ENCODE results near the gene TMEM219.
"Not testable (repeated sequence)": the region's sequence is repeated elsewhere in the genome, so short reads cannot be mapped to it uniquely, and the experiment has no call there.

TMEM219 gene

DNA sequence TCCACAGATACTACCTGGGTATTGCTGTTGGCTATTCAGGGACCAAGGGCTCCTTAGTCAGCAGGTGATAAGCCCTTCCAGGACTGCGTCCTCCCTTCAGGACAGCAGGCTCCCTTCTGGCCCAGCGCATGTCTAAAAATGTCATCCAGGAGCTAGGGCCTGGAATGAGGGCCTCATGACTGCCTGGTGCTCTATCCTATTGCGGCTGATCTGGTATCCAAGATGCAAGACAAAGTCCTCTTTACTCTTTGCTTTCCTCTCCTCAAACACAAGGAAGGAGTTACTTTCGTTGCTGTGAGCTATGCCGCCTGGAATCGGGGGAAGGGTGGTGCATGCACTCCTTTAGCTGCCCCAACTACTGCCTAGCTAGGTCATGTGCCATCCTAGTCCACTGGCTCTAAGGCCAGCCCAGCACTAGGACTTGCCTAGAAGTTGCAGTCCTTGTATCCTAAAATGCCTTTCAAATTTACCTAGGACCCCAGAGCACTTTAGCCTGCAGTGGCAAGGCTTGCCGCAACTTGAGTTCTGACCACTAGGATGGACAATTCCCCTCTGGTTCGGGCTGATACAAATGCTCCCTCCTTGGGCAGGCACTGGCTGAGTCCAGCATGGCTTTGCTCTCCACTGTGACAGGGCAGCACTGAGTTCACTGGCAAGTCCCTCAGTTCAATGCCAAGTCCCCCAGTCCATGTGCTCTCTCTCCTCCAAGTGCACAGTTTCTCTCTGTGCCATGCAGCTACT is 10.1 kb upstream of the TMEM219 start:
- TF ChIP-seq, protein P1, sequence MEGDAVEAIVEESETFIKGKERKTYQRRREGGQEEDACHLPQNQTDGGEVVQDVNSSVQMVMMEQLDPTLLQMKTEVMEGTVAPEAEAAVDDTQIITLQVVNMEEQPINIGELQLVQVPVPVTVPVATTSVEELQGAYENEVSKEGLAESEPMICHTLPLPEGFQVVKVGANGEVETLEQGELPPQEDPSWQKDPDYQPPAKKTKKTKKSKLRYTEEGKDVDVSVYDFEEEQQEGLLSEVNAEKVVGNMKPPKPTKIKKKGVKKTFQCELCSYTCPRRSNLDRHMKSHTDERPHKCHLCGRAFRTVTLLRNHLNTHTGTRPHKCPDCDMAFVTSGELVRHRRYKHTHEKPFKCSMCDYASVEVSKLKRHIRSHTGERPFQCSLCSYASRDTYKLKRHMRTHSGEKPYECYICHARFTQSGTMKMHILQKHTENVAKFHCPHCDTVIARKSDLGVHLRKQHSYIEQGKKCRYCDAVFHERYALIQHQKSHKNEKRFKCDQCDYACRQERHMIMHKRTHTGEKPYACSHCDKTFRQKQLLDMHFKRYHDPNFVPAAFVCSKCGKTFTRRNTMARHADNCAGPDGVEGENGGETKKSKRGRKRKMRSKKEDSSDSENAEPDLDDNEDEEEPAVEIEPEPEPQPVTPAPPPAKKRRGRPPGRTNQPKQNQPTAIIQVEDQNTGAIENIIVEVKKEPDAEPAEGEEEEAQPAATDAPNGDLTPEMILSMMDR (IDR thresholded peaks at IDR 0.05; ENCODE audit: low read depth, low read length): peak; percentile 12
- no peak overlapping the region for H3K4me3 ChIP-seq (replicated peaks in 1 of 2; ENCODE audit: low read depth in 2 of 2, low read length in 2 of 2)
- DNase-seq (ENCODE audit: low read depth in 2 of 2): no peak

DNA sequence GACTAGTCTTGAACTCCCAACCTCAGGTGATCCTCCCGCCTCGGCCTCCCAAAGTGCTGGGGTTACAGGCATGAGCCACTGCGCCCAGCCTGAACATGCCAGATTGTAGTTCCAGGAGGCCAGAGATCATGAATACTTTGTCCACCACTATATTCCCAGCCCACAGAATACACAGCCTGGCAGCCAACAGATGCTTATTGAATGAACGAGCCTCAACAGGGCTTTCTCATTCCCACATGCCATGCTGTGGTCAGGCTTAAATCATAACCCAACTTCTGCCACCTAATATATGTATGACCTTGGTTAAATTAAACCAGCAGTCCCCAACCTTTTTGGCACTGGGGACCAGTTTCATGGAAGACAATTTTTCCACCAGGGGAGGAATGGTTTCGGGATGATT is 3.1 kb upstream of the TMEM219 start:
- no peak for DNase-seq (ENCODE audit: low read depth in 2 of 2)
- TF ChIP-seq, protein P1 (IDR thresholded peaks at IDR 0.05; ENCODE audit: low read depth, low read length): no peak
- H3K4me3 ChIP-seq (replicated peaks in 1 of 2; ENCODE audit: low read depth in 2 of 2, low read length in 2 of 2): no peak overlapping the region

DNA sequence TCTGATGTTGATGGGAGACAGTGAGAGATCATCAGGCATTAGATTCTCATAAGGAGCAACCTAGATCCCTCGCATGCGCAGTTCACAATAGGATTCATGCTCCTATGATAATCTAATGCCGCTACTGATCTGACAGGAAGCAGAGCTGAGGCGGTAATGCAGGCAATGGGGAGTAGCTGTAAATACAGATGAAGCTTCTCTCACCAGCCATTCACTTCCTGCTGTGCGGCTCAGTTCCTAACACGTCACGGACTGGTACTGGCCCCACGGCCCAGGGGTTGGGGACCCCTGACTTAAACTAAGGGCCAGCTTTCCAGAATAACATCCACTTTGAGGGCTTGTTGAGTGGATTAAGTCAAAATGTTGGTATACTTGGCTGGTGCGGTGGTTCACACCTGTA is 2.6 kb upstream of the TMEM219 start:
- TF ChIP-seq, protein P1 (IDR thresholded peaks at IDR 0.05; ENCODE audit: low read depth, low read length): no peak
- no peak overlapping the region for H3K4me3 ChIP-seq (replicated peaks in 1 of 2; ENCODE audit: low read depth in 2 of 2, low read length in 2 of 2)
- no peak for DNase-seq (ENCODE audit: low read depth in 2 of 2)

DNA sequence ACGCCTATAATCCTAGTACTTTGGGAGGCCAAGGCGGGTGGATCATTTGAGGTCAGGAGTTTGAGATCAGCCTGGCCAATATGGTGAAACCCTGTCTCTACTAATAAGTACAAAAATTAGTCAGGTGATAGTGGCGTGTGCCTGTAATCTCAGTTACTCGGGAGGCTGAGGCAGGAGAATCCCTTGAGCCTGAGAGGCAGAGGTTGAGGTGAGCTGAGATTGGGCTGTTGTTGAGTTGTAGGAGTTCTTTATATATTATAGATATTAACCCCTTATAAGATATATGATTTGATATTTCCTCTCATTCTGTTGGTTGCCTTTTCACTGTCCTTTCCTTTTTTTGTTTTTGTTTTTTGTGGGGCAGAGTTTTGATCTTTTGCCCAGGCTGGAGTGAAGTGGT is 2.1 kb upstream of the TMEM219 start:
- DNase-seq (ENCODE audit: low read depth in 2 of 2); H3K4me3 ChIP-seq (replicated peaks in 1 of 2; ENCODE audit: low read depth in 2 of 2, low read length in 2 of 2): not testable (repeated sequence)

DNA sequence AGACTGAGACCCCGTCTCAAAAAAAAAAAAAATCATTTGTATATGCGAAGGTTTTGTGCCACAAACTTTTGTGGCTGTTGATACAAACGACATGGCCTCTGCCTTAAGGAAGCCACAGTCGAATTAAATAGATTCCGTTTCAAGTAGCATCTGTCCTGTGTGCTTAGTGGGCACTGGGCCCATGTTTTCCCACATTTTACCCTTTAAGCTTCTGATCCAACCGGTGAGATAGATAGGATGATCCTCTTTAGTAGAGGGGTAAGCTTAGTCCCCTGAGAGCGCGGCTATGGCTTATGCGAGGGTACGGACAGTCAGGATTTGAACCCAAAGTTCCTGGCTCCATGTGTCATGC is 776 bp upstream of the TMEM219 start:
- DNase-seq (ENCODE audit: low read depth in 2 of 2): no peak
- H3K4me3 ChIP-seq (replicated peaks in 1 of 2; ENCODE audit: low read depth in 2 of 2, low read length in 2 of 2): peak overlapping the region; percentile 63 to 73
- TF ChIP-seq, protein P1 (IDR thresholded peaks at IDR 0.05; ENCODE audit: low read depth, low read length): no peak

DNA sequence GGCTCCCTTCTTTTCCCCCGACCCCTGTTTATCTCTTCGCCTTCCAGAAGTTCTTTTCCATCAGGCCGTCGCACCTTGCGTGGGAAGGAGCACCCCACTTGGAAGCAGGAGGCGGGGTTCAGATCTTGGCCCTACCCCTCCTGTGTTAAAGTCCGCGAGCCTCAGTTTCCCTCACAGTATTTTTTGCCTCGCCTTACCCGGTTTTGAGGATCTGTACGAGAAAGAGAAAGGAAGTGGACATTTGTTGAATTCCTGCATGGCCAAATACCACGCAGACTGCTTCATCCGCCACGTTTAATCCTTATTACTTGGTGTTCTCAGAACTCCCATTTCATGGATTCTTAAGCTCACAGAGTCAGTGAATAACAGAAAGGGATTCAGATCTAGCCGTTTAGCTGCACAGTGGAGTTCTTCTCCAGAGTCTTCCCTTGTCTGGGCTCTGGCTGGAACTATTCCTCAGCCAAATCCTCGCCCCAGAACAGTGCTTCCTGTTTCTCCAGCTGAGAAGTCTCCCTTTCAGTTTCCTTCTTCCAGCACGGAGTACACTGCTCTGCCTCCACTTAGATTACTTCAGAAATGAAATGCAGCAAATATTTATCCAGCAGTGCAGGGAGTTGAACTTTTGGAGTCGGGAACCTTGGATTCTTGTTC is 590 bp downstream of the TMEM219 start:
- TF ChIP-seq, protein P1 (IDR thresholded peaks at IDR 0.05; ENCODE audit: low read depth, low read length): no peak
- peak overlapping the region; percentile 73 to 82 for H3K4me3 ChIP-seq (replicated peaks in 1 of 2; ENCODE audit: low read depth in 2 of 2, low read length in 2 of 2)
- DNase-seq (ENCODE audit: low read depth in 2 of 2): peak; percentile 40 to 64

DNA sequence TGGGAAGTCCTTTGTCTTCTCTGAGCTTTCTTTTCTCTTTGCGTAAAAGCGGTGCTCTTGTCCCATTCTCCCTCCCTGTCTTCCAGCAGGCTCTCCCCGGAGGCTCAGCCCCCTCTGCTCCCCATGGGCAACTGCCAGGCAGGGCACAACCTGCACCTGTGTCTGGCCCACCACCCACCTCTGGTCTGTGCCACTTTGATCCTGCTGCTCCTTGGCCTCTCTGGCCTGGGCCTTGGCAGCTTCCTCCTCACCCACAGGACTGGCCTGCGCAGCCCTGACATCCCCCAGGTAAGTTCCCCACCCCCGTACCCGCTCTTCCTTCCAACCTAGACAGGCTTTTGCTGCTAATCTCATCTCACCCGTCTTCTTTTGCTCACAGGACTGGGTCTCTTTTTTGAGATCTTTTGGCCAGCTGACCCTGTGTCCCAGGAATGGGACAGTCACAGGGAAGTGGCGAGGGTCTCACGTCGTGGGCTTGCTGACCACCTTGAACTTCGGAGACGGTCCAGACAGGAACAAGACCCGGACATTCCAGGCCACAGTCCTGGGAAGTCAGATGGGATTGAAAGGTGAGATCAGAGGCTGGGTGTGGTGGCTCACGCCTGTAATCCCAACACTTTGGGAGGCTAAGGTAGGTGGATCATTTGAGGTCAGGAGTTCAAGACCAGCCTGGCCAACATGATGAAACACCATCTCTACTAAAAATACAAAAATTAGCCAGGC is 1.3 kb downstream of the TMEM219 start:
- H3K4me3 ChIP-seq (replicated peaks in 1 of 2; ENCODE audit: low read depth in 2 of 2, low read length in 2 of 2): peak overlapping the region; percentile 73 to 82
- TF ChIP-seq, protein P1 (IDR thresholded peaks at IDR 0.05; ENCODE audit: low read depth, low read length): no peak
- DNase-seq (ENCODE audit: low read depth in 2 of 2): no peak
